ENCODE measurements around the gene GTF2A1. TPM values are rescaled to one million over a fixed set of nuclear protein-coding genes. Genes with fewer than 3 reads are reported as not detected.

Gene GTF2A1
- total RNA-seq, 1 donor from 2014 or later, result 36.4 TPM

GRCh38 chr14:81125536-81125935 is 95.2 kb downstream of the GTF2A1 start:
- Mint-ChIP-seq H3K27ac (ENCODE audit: unreplicated experiment) (no peak overlapping the region), H3K4me1 (ENCODE audit: low read depth, unreplicated experiment) (no peaks in the 10 kb centered on the region), H3K9me3 (ENCODE audit: unreplicated experiment) (peaks cover 1% of the 10 kb centered on the region), H3K4me3 (ENCODE audit: unreplicated experiment) (no peak overlapping the region), H3K27me3 (ENCODE audit: low read depth, unreplicated experiment) (no peaks in the 10 kb centered on the region), H3K36me3 (ENCODE audit: low read depth, unreplicated experiment) (no peaks in the 10 kb centered on the region)
- DNase-seq (ENCODE audit: low read depth) (no peak), FAIRE-seq (no peak)
- H4K20me1 ChIP-seq (ENCODE audit: insufficient read depth, low read length), result no peaks in the 10 kb centered on the region
- no peaks in the 10 kb centered on the region for H3K79me2 ChIP-seq (ENCODE audit: insufficient read depth, low read length)
- no peaks in the 10 kb centered on the region for H3K4me1 ChIP-seq (ENCODE audit: insufficient read depth, low read length)
- H3K36me3 ChIP-seq (ENCODE audit: insufficient read depth, low read length), result no peaks in the 10 kb centered on the region
- H3K27ac ChIP-seq (ENCODE audit: low read depth, low read length), result no peak overlapping the region
- no peak overlapping the region for H3K9ac ChIP-seq (ENCODE audit: low read length)
- no peak overlapping the region for H2AFZ ChIP-seq (ENCODE audit: low read depth, low read length)
- H3K9me3 ChIP-seq (ENCODE audit: insufficient read depth, low read depth, low read length), result no peaks in the 10 kb centered on the region
- no peak overlapping the region for H3K4me3 ChIP-seq (ENCODE audit: insufficient read depth, low read depth, low read length)
- no peak for TF ChIP-seq EZH2 (IDR thresholded peaks at IDR 0.05; ENCODE audit: insufficient read depth, low read length)
- TF ChIP-seq CTCF (IDR thresholded peaks at IDR 0.05; ENCODE audit: insufficient read depth, low read depth, low read length), result no peak
- H3K27me3 ChIP-seq (ENCODE audit: insufficient read depth, low read length), result no peaks in the 10 kb centered on the region
- no peak overlapping the region for H3K4me2 ChIP-seq (ENCODE audit: low read length)

Other genes with a start within 250 kb of the GTF2A1 start
- gene STON2, start 179.4 kb upstream of the GTF2A1 start, total RNA-seq, result 39.7 and 52.9 TPM in 2 replicates

Data from astrocyte (in vitro differentiated cells and primary cell).